GM18505 (cell line): Measurements from ENCODE around the gene SYPL1.

Source experiments
- ATAC-seq: cut with Tn5 transposase; IDR thresholded peaks from one replicate; pipeline ENCODE4 v1.9.1; 2021; ENCODE audit not compliant: unreplicated experiment
- POLR2A ChIP-seq: IDR thresholded peaks from 4 replicates; pipeline ENCODE4 v1.6.1; 2011; ENCODE audit warnings: borderline replicate concordance; ENCODE audit not compliant: insufficient read depth, insufficient read length; ENCODE audit errors: extremely low read depth

Gene SYPL1

GRCh38 chr7:106134241-106134640, 22.1 kb upstream of the SYPL1 start:
- ATAC-seq: no peak
- TF ChIP-seq POLR2A: no peak

- TF ChIP-seq POLR2A: no peak
- ATAC-seq: no peak
Observed at GRCh38 chr7:106129291-106129690, 17.2 kb upstream of the SYPL1 start.

GRCh38 chr7:106128836-106129235, 16.7 kb upstream of the SYPL1 start:
- no peak for ATAC-seq
- no peak for TF ChIP-seq POLR2A

GRCh38 chr7:106127984-106128780, 16.1 kb upstream of the SYPL1 start:
- no peak for TF ChIP-seq POLR2A
- ATAC-seq: no peak

- TF ChIP-seq POLR2A: no peak
- no peak for ATAC-seq
Observed at GRCh38 chr7:106126170-106126938, 14.2 kb upstream of the SYPL1 start.

- ATAC-seq: no peak
- no peak for TF ChIP-seq POLR2A
Observed at GRCh38 chr7:106125417-106125816, 13.3 kb upstream of the SYPL1 start.

- no peak for TF ChIP-seq POLR2A
- ATAC-seq: no peak
Observed at GRCh38 chr7:106124186-106124585, 12.1 kb upstream of the SYPL1 start.

GRCh38 chr7:106122713-106123112, 10.6 kb upstream of the SYPL1 start:
- no peak for TF ChIP-seq POLR2A
- no peak for ATAC-seq

GRCh38 chr7:106121189-106121810, 9.2 kb upstream of the SYPL1 start:
- no peak for ATAC-seq
- TF ChIP-seq POLR2A: no peak

- no peak for TF ChIP-seq POLR2A
- no peak for ATAC-seq
Observed at GRCh38 chr7:106120500-106120899, 8.4 kb upstream of the SYPL1 start.

- ATAC-seq: no peak
- no peak for TF ChIP-seq POLR2A
Observed at GRCh38 chr7:106119719-106120118, 7.6 kb upstream of the SYPL1 start.

GRCh38 chr7:106117786-106118544, 5.9 kb upstream of the SYPL1 start:
- ATAC-seq: no peak
- TF ChIP-seq POLR2A: no peak

GRCh38 chr7:106116161-106116704, 4.1 kb upstream of the SYPL1 start:
- no peak for TF ChIP-seq POLR2A
- no peak for ATAC-seq
